Measurements from ENCODE around the gene HYI.
"Not testable (repeated sequence)": the region's sequence is repeated elsewhere in the genome, so short reads cannot be mapped to it uniquely, and the experiment has no call there.

HYI gene

GRCh38 chr1:43466403-43466802, 12.7 kb upstream of the HYI start:
- in situ Hi-C loops (cut with MboI; ENCODE audit: low pct_unique_long_range_greater_than_20kb, low sequenced_read_pairs), result no loop called here
- peak; percentile 29 for DNase-seq

- DNase-seq, result no peak
- in situ Hi-C loops (cut with MboI; ENCODE audit: low pct_unique_long_range_greater_than_20kb, low sequenced_read_pairs), result no loop called here
These were observed 11.9 kb upstream of the HYI start for GRCh38 chr1:43465505-43466067.

GRCh38 chr1:43464681-43465504, 11.2 kb upstream of the HYI start:
- in situ Hi-C loops (cut with MboI; ENCODE audit: low pct_unique_long_range_greater_than_20kb, low sequenced_read_pairs), result no loop called here
- DNase-seq, result no peak

GRCh38 chr1:43463479-43463878, 9.7 kb upstream of the HYI start:
- in situ Hi-C loops (cut with MboI; ENCODE audit: low pct_unique_long_range_greater_than_20kb, low sequenced_read_pairs), result no loop called here

GRCh38 chr1:43460988-43461693, 7.4 kb upstream of the HYI start:
- peak; percentile 12 for DNase-seq

More at GRCh38 chr1:43463479-43463878, 9.7 kb upstream of the HYI start:
- DNase-seq, result no peak

GRCh38 chr1:43458379-43458778, 4.6 kb upstream of the HYI start:
- in situ Hi-C loops (cut with MboI; ENCODE audit: low pct_unique_long_range_greater_than_20kb, low sequenced_read_pairs), result not testable (repeated sequence)

More at GRCh38 chr1:43460988-43461693, 7.4 kb upstream of the HYI start:
- in situ Hi-C loops (cut with MboI; ENCODE audit: low pct_unique_long_range_greater_than_20kb, low sequenced_read_pairs), result no loop called here

GRCh38 chr1:43455213-43455889, 1.6 kb upstream of the HYI start:
- in situ Hi-C loops (cut with MboI; ENCODE audit: low pct_unique_long_range_greater_than_20kb, low sequenced_read_pairs), result no loop called here
- no peak for DNase-seq

More at GRCh38 chr1:43458379-43458778, 4.6 kb upstream of the HYI start:
- not testable (repeated sequence) for DNase-seq

- DNase-seq, result no peak
- in situ Hi-C loops (cut with MboI; ENCODE audit: low pct_unique_long_range_greater_than_20kb, low sequenced_read_pairs), result no loop called here
These were observed 710 bp upstream of the HYI start for GRCh38 chr1:43454270-43455011.

GRCh38 chr1:43452789-43453441, 816 bp downstream of the HYI start:
- no peak for DNase-seq
- in situ Hi-C loops (cut with MboI; ENCODE audit: low pct_unique_long_range_greater_than_20kb, low sequenced_read_pairs), result no loop called here

- no peak for DNase-seq
- in situ Hi-C loops (cut with MboI; ENCODE audit: low pct_unique_long_range_greater_than_20kb, low sequenced_read_pairs), result no loop called here
These were observed 1.8 kb downstream of the HYI start for GRCh38 chr1:43451701-43452532.

- no peak for DNase-seq
- in situ Hi-C loops (cut with MboI; ENCODE audit: low pct_unique_long_range_greater_than_20kb, low sequenced_read_pairs), result no loop called here
These were observed 2.6 kb downstream of the HYI start for GRCh38 chr1:43451157-43451591.

- in situ Hi-C loops (cut with MboI; ENCODE audit: low pct_unique_long_range_greater_than_20kb, low sequenced_read_pairs), result no loop called here
- no peak for DNase-seq
These were observed 3.3 kb downstream of the HYI start for GRCh38 chr1:43450251-43450941.

GRCh38 chr1:43449708-43450069, 4.0 kb downstream of the HYI start:
- DNase-seq, result no peak
- in situ Hi-C loops (cut with MboI; ENCODE audit: low pct_unique_long_range_greater_than_20kb, low sequenced_read_pairs), result no loop called here

- in situ Hi-C loops (cut with MboI; ENCODE audit: low pct_unique_long_range_greater_than_20kb, low sequenced_read_pairs), result no loop called here
- no peak for DNase-seq
These were observed 4.6 kb downstream of the HYI start for GRCh38 chr1:43448955-43449707.

- in situ Hi-C loops (cut with MboI; ENCODE audit: low pct_unique_long_range_greater_than_20kb, low sequenced_read_pairs), result no loop called here
- no peak for DNase-seq
These were observed 5.6 kb downstream of the HYI start for GRCh38 chr1:43447891-43448708.
